ENCODE data around the gene SLC48A1. TPM values are rescaled to one million over a fixed set of nuclear protein-coding genes. Genes with fewer than 3 reads are reported as not detected.
A peak's percentile ranks its signal among the peaks of the same experiment; 100 is the strongest.

Gene SLC48A1
- total RNA-seq, 1 donor from 2014 or later = 19.7 TPM

GRCh38 chr12:47781479-47782371 is 8.7 kb downstream of the SLC48A1 start:
- Mint-ChIP-seq H3K27ac (peak overlapping the region; percentile 53), H3K4me3 (no peak overlapping the region), H3K36me3 (peaks cover 8% of the 10 kb centered on the region), H3K27me3 (peaks cover 3% of the 10 kb centered on the region), H3K4me1 (ENCODE audit: unreplicated experiment) (peaks cover 7% of the 10 kb centered on the region), H3K9me3 (no peaks in the 10 kb centered on the region)
- TF ChIP-seq CTCF (conservative IDR thresholded peaks at IDR 0.05) = no peak
- no peak for DNase-seq (ENCODE audit: extremely low spot score, unreplicated experiment)

GRCh38 chr12:47782372-47782770 is 9.3 kb downstream of the SLC48A1 start:
- H3K4me1 Mint-ChIP-seq (ENCODE audit: unreplicated experiment) = peaks cover 7% of the 10 kb centered on the region
- H3K36me3 Mint-ChIP-seq = peaks cover 8% of the 10 kb centered on the region
- TF ChIP-seq CTCF (conservative IDR thresholded peaks at IDR 0.05) = no peak
- H3K27me3 Mint-ChIP-seq = peaks cover 3% of the 10 kb centered on the region
- no peak overlapping the region for H3K27ac Mint-ChIP-seq
- H3K9me3 Mint-ChIP-seq = no peaks in the 10 kb centered on the region
- H3K4me3 Mint-ChIP-seq = no peak overlapping the region
- DNase-seq (ENCODE audit: extremely low spot score, unreplicated experiment) = no peak

- Mint-ChIP-seq H3K27ac (no peak overlapping the region), H3K4me3 (no peak overlapping the region), H3K4me1 (ENCODE audit: unreplicated experiment) (peaks cover 7% of the 10 kb centered on the region), H3K36me3 (peaks cover 13% of the 10 kb centered on the region), H3K27me3 (peaks cover 3% of the 10 kb centered on the region), H3K9me3 (no peaks in the 10 kb centered on the region)
- TF ChIP-seq CTCF (conservative IDR thresholded peaks at IDR 0.05) = no peak
- DNase-seq (ENCODE audit: extremely low spot score, unreplicated experiment) = no peak
Measured at GRCh38 chr12:47783024-47783755, 10.2 kb downstream of the SLC48A1 start.

- Mint-ChIP-seq H3K4me1 (ENCODE audit: unreplicated experiment) (peaks cover 4% of the 10 kb centered on the region), H3K9me3 (no peaks in the 10 kb centered on the region), H3K4me3 (no peak overlapping the region), H3K27me3 (peaks cover 1% of the 10 kb centered on the region), H3K36me3 (peaks cover 19% of the 10 kb centered on the region), H3K27ac (no peak overlapping the region)
- no peak for DNase-seq (ENCODE audit: extremely low spot score, unreplicated experiment)
- TF ChIP-seq CTCF (conservative IDR thresholded peaks at IDR 0.05) = no peak
Measured at GRCh38 chr12:47783821-47784819, 11.1 kb downstream of the SLC48A1 start.
